ENCODE data around the gene ARL4A.
A peak's percentile ranks its signal among the peaks of the same experiment; 100 is the strongest.
"Not testable (repeated sequence)": the region's sequence is repeated elsewhere in the genome, so short reads cannot be mapped to it uniquely, and the experiment has no call there.

ARL4A gene

GRCh38 chr7:12686234-12686890 lies 1.1 kb upstream of the ARL4A start:
- peak overlapping the region; percentile 91 for H3K4me3 ChIP-seq (ENCODE audit: low read depth, low read length)
- peak; percentile 55 for TF ChIP-seq CTCF (conservative IDR thresholded peaks at IDR 0.05; ENCODE audit: low read depth, low read length)
- DNase-seq (ENCODE audit: low read depth) = peak; percentile 90

GRCh38 chr7:12687718-12688171 lies 312 bp downstream of the ARL4A start:
- no peak for TF ChIP-seq CTCF (conservative IDR thresholded peaks at IDR 0.05; ENCODE audit: low read depth, low read length)
- DNase-seq (ENCODE audit: low read depth) = no peak
- H3K4me3 ChIP-seq (ENCODE audit: low read depth, low read length) = peak overlapping the region; percentile 91

- peak overlapping the region; percentile 49 for H3K4me3 ChIP-seq (ENCODE audit: low read depth, low read length)
- DNase-seq (ENCODE audit: low read depth) = not testable (repeated sequence)
Observed at GRCh38 chr7:12688485-12689170, 1.2 kb downstream of the ARL4A start.

GRCh38 chr7:12689451-12689850 lies 2.0 kb downstream of the ARL4A start:
- no peak for TF ChIP-seq CTCF (conservative IDR thresholded peaks at IDR 0.05; ENCODE audit: low read depth, low read length)
- H3K4me3 ChIP-seq (ENCODE audit: low read depth, low read length) = peak overlapping the region; percentile 49

GRCh38 chr7:12690041-12690878 lies 2.8 kb downstream of the ARL4A start:
- DNase-seq (ENCODE audit: low read depth) = no peak
- TF ChIP-seq CTCF (conservative IDR thresholded peaks at IDR 0.05; ENCODE audit: low read depth, low read length) = no peak
- peak overlapping the region; percentile 49 for H3K4me3 ChIP-seq (ENCODE audit: low read depth, low read length)

More at GRCh38 chr7:12689451-12689850, 2.0 kb downstream of the ARL4A start:
- DNase-seq (ENCODE audit: low read depth) = no peak

GRCh38 chr7:12691388-12691787 lies 4.0 kb downstream of the ARL4A start:
- not testable (repeated sequence) for H3K4me3 ChIP-seq (ENCODE audit: low read depth, low read length); DNase-seq (ENCODE audit: low read depth)

GRCh38 chr7:12692035-12692434 lies 4.6 kb downstream of the ARL4A start:
- no peak for DNase-seq (ENCODE audit: low read depth)
- TF ChIP-seq CTCF (conservative IDR thresholded peaks at IDR 0.05; ENCODE audit: low read depth, low read length) = no peak
- H3K4me3 ChIP-seq (ENCODE audit: low read depth, low read length) = no peak overlapping the region

Measured in choroid plexus epithelial cell (primary cell).